ENCODE results near the gene KCNH6.

- TF ChIP-seq, protein P1, sequence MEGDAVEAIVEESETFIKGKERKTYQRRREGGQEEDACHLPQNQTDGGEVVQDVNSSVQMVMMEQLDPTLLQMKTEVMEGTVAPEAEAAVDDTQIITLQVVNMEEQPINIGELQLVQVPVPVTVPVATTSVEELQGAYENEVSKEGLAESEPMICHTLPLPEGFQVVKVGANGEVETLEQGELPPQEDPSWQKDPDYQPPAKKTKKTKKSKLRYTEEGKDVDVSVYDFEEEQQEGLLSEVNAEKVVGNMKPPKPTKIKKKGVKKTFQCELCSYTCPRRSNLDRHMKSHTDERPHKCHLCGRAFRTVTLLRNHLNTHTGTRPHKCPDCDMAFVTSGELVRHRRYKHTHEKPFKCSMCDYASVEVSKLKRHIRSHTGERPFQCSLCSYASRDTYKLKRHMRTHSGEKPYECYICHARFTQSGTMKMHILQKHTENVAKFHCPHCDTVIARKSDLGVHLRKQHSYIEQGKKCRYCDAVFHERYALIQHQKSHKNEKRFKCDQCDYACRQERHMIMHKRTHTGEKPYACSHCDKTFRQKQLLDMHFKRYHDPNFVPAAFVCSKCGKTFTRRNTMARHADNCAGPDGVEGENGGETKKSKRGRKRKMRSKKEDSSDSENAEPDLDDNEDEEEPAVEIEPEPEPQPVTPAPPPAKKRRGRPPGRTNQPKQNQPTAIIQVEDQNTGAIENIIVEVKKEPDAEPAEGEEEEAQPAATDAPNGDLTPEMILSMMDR (IDR thresholded peaks at IDR 0.05) = no peak
- TF ChIP-seq POLR2A (IDR thresholded peaks at IDR 0.05) (no peak), POLR2AphosphoS5 (IDR thresholded peaks at IDR 0.05) (no peak)
These were observed 47.4 kb upstream of the KCNH6 start for GRCh38 chr17:63475491-63476412.

Data from gastroesophageal sphincter (tissue), 3 donors.